SJSA1 (cell line): Measurements from ENCODE around the gene CBLN4. TPM values are rescaled to one million over a fixed set of nuclear protein-coding genes. Genes with fewer than 3 reads are reported as not detected.

Experiments used
- DNase-seq, 2 experiments: peaks; one replicate each; pipeline ENCODE4 v3.0.0-alpha.2; 2015 to 2020; ENCODE audit warnings: low spot score in 2 of 2, low read depth in 1 of 2
- H3K27ac ChIP-seq: fragments of 250-450 bp; sonication (Bioruptor Pico); 2 replicates; pipeline ENCODE4 v1.5.1; 2020; ENCODE audit warnings: mild to moderate bottlenecking, moderate library complexity
- H3K27me3 ChIP-seq: fragments of 250-450 bp; sonication (Bioruptor Pico); replicated peaks from 2 replicates; pipeline ENCODE4 v1.5.1; 2020; ENCODE audit warnings: mild to moderate bottlenecking, moderate library complexity
- H3K36me3 ChIP-seq: fragments of 250-450 bp; sonication (Bioruptor Pico); 2 replicates; pipeline ENCODE4 v1.5.1; 2020; ENCODE audit warnings: mild to moderate bottlenecking
- H3K4me1 ChIP-seq: fragments of 250-450 bp; sonication (Bioruptor Pico); replicated peaks from 2 replicates; pipeline ENCODE4 v1.6.1; 2021; ENCODE audit warnings: mild to moderate bottlenecking
- H3K4me3 ChIP-seq: fragments of 250-450 bp; sonication (Bioruptor Pico); 2 replicates; pipeline ENCODE4 v1.5.1; 2020; ENCODE audit warnings: mild to moderate bottlenecking
- H3K9me3 ChIP-seq: fragments of 250-450 bp; sonication (Bioruptor Pico); replicated peaks from 2 replicates; pipeline ENCODE4 v1.5.1; 2020; ENCODE audit warnings: mild to moderate bottlenecking
- total RNA-seq: library from RNA; depleted of rRNA; stranded (reverse); fragments of >200 nt; shearing (Covaris generic); gene quantifications from 2 replicates; pipeline ENCODE4 v1.2.3, GENCODE V29; 2014; rRNA removed

CBLN4 gene
- total RNA-seq, 1 experiment from 2014 or later: not detected

GRCh38 chr20:55977690-55978459 lies 27.4 kb downstream of the CBLN4 start:
- no peaks in the 10 kb centered on the region for H3K27me3 ChIP-seq
- H3K9me3 ChIP-seq: peaks cover 1% of the 10 kb centered on the region
- no peaks in the 10 kb centered on the region for H3K4me1 ChIP-seq
- H3K36me3 ChIP-seq: no peaks in the 10 kb centered on the region
- no peak overlapping the region for H3K4me3 ChIP-seq
- no peak for DNase-seq
- no peak overlapping the region for H3K27ac ChIP-seq

GRCh38 chr20:55974491-55975202 lies 30.7 kb downstream of the CBLN4 start:
- H3K27me3 ChIP-seq: no peaks in the 10 kb centered on the region
- H3K9me3 ChIP-seq: no peaks in the 10 kb centered on the region; the same call in none of the 2 replicates
- H3K36me3 ChIP-seq: no peaks in the 10 kb centered on the region
- no peak overlapping the region for H3K4me3 ChIP-seq
- H3K27ac ChIP-seq: no peak overlapping the region
- no peaks in the 10 kb centered on the region for H3K4me1 ChIP-seq
- no peak for DNase-seq

GRCh38 chr20:55964790-55965189 lies 40.5 kb downstream of the CBLN4 start:
- Histone ChIP-seq H3K27ac (no peak overlapping the region), H3K4me3 (no peak overlapping the region), H3K27me3 (no peaks in the 10 kb centered on the region), H3K36me3 (no peaks in the 10 kb centered on the region), H3K9me3 (peaks cover 16% of the 10 kb centered on the region), H3K4me1 (no peaks in the 10 kb centered on the region)
- no peak for DNase-seq

GRCh38 chr20:55961376-55962330 lies 43.7 kb downstream of the CBLN4 start:
- H3K4me3 ChIP-seq: no peak overlapping the region
- no peaks in the 10 kb centered on the region for H3K36me3 ChIP-seq
- H3K27ac ChIP-seq: no peak overlapping the region
- H3K4me1 ChIP-seq: no peaks in the 10 kb centered on the region
- DNase-seq: no peak
- H3K9me3 ChIP-seq: peaks cover 16% of the 10 kb centered on the region
- H3K27me3 ChIP-seq: no peaks in the 10 kb centered on the region

GRCh38 chr20:55953201-55953600 lies 52.1 kb downstream of the CBLN4 start:
- Histone ChIP-seq H3K27ac (no peak overlapping the region), H3K36me3 (no peaks in the 10 kb centered on the region), H3K9me3 (peaks cover 9% of the 10 kb centered on the region; the same call in 1 of the 2 replicates), H3K4me3 (no peak overlapping the region), H3K4me1 (no peaks in the 10 kb centered on the region), H3K27me3 (no peaks in the 10 kb centered on the region)
- no peak for DNase-seq

GRCh38 chr20:55947701-55948100 lies 57.6 kb downstream of the CBLN4 start:
- no peak for DNase-seq
- no peak overlapping the region for H3K27ac ChIP-seq
- no peaks in the 10 kb centered on the region for H3K36me3 ChIP-seq
- H3K4me3 ChIP-seq: no peak overlapping the region
- H3K9me3 ChIP-seq: peaks cover 18% of the 10 kb centered on the region; the same call in 1 of the 2 replicates
- no peaks in the 10 kb centered on the region for H3K4me1 ChIP-seq
- H3K27me3 ChIP-seq: no peaks in the 10 kb centered on the region

Other genes starting within 250 kb of the CBLN4 start
- not detected in 2 replicates for gene MC3R, start 243.2 kb upstream of the CBLN4 start, total RNA-seq